IPS DF 4.7 (cell line): ENCODE measurements around the gene HERC2.

Experiments used
- DNase-seq: peaks from one replicate; pipeline ENCODE4 v3.0.0-alpha.2; 2013; ENCODE audit warnings: low spot score; ENCODE audit errors: extremely low read depth

HERC2 gene

GRCh38 chr15:28098360-28098765 is 223.6 kb downstream of the HERC2 start:
- DNase-seq = no peak

- no peak for DNase-seq
These were observed 224.2 kb downstream of the HERC2 start for GRCh38 chr15:28097656-28098359.

- DNase-seq = no peak
These were observed 225.1 kb downstream of the HERC2 start for GRCh38 chr15:28096670-28097431.

- DNase-seq = no peak
These were observed 225.6 kb downstream of the HERC2 start for GRCh38 chr15:28096411-28096669.

GRCh38 chr15:28094732-28095521 is 227.1 kb downstream of the HERC2 start:
- no peak for DNase-seq

- DNase-seq = no peak
These were observed 228.0 kb downstream of the HERC2 start for GRCh38 chr15:28093752-28094535.

GRCh38 chr15:28091313-28091712 is 230.7 kb downstream of the HERC2 start:
- no peak for DNase-seq

- DNase-seq = no peak
These were observed 235.7 kb downstream of the HERC2 start for GRCh38 chr15:28086175-28086703.

GRCh38 chr15:28085489-28086174 is 236.3 kb downstream of the HERC2 start:
- no peak for DNase-seq

GRCh38 chr15:28084547-28084946 is 237.4 kb downstream of the HERC2 start:
- DNase-seq = no peak

- DNase-seq = no peak
These were observed 238.9 kb downstream of the HERC2 start for GRCh38 chr15:28082891-28083684.

- no peak for DNase-seq
These were observed 240.4 kb downstream of the HERC2 start for GRCh38 chr15:28081594-28081993.

GRCh38 chr15:28080386-28080785 is 241.6 kb downstream of the HERC2 start:
- no peak for DNase-seq

GRCh38 chr15:28079313-28079969 is 242.5 kb downstream of the HERC2 start:
- DNase-seq = no peak

GRCh38 chr15:28078191-28078719 is 243.7 kb downstream of the HERC2 start:
- no peak for DNase-seq

- no peak for DNase-seq
These were observed 246.4 kb downstream of the HERC2 start for GRCh38 chr15:28075573-28075972.

GRCh38 chr15:28068930-28069329 is 253.0 kb downstream of the HERC2 start:
- no peak for DNase-seq

- no peak for DNase-seq
These were observed 255.7 kb downstream of the HERC2 start for GRCh38 chr15:28066231-28066630.
